ENCODE results near the gene BSND.

DNA sequence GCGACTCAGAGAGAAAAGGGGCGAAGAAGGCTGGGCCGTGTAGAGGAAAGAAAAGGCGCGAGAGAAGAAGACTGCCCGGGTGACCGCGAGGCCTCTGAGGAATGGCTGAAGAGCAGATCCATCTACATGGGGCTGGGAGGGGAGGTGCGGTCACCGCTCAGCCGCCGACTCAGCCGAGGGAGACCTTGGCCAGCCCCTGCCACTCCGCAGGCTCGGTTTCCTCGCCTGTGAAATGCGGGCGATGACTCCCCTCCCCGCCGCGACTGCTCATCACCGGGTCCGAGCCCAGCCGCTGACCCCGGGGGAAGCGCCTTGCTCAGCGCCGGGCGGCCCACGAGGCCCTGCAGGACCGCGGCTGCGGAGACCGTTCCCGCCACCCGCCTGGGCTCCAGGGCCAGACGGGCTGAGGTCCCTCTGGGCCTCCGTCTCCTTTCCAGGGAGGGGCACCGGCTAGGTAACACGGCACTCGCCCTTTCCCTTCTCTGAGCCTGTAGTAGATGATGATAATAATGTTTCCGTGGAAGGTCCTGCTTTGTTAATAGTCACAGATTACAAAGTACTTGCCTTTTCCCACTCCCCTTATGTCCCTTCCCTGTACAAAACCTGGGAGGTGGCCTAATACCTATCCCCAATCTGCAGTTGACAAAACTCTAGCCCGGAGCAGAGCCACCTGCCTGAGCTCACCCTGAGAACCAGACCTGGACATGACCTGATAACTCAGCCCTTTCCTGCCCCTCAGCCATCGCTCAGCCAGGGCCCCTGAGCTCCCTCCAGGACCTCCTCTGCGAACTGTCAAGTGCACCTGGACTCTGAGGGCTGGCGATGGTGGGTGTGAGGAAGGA, 1.6 kb upstream of the BSND start:
- TF ChIP-seq, protein P1, sequence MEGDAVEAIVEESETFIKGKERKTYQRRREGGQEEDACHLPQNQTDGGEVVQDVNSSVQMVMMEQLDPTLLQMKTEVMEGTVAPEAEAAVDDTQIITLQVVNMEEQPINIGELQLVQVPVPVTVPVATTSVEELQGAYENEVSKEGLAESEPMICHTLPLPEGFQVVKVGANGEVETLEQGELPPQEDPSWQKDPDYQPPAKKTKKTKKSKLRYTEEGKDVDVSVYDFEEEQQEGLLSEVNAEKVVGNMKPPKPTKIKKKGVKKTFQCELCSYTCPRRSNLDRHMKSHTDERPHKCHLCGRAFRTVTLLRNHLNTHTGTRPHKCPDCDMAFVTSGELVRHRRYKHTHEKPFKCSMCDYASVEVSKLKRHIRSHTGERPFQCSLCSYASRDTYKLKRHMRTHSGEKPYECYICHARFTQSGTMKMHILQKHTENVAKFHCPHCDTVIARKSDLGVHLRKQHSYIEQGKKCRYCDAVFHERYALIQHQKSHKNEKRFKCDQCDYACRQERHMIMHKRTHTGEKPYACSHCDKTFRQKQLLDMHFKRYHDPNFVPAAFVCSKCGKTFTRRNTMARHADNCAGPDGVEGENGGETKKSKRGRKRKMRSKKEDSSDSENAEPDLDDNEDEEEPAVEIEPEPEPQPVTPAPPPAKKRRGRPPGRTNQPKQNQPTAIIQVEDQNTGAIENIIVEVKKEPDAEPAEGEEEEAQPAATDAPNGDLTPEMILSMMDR (IDR thresholded peaks at IDR 0.05), result no peak
- TF ChIP-seq POLR2A (IDR thresholded peaks at IDR 0.05), result no peak

All from ovary (tissue), 3 donors.